ENCODE results near the gene TNFAIP2. TPM values are rescaled to one million over a fixed set of nuclear protein-coding genes. Genes with fewer than 3 reads are reported as not detected.

TNFAIP2 gene
- total RNA-seq, 4 donors from 2014 or later: 14.8 to 72.9 (median 22.3) TPM

DNA sequence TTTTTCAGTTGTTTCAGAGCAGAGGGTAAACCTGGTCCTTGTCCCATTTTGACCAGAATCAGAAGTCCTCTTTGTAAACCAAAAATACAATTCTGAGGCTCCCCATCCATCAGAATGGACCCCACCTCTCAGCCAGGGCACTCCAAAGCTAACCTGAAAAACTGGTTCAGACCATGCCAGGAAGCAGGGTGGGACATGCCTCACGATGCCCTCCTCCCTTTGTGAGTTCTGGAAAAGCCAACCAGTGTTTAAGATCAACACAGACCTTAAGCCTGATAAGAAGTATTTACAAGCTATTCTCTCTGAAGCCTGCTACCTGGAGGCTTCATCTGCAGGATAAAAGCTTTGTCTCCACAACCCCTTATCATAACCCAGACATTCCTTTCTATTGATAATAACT is 35.4 kb downstream of the TNFAIP2 start:
- no peaks in the 10 kb centered on the region for H3K27me3 ChIP-seq
- peaks cover 5 to 22% of the 10 kb centered on the region in 2 donors for H3K4me1 ChIP-seq
- H3K36me3 ChIP-seq: no peaks in the 10 kb centered on the region
- H3K4me3 ChIP-seq: no peak overlapping the region
- TF ChIP-seq POLR2A (IDR thresholded peaks at IDR 0.05): no peak
- TF ChIP-seq CTCF (IDR thresholded peaks at IDR 0.05 in 4 of 5, conservative IDR thresholded peaks at IDR 0.05 in 1 of 5): no peak
- ATAC-seq: no peak
- no peak overlapping the region for H3K27ac ChIP-seq
- no peaks in the 10 kb centered on the region for H3K9me3 ChIP-seq
- in situ Hi-C loops (cut with MboI; ENCODE audit: low sequenced_read_pairs in 4 of 4) (no loop called here), intact Hi-C loops (cut with DNase I; ENCODE audit: low total_unique reads) (no loop called here)
- DNase-seq: no peak

GRCh38 chr14:103160321-103161053 is 37.2 kb downstream of the TNFAIP2 start:
- intact Hi-C loops (cut with DNase I; ENCODE audit: low total_unique reads): no loop called here
- TF ChIP-seq CTCF (IDR thresholded peaks at IDR 0.05 in 4 of 5, conservative IDR thresholded peaks at IDR 0.05 in 1 of 5) (no peak), POLR2A (IDR thresholded peaks at IDR 0.05) (no peak)
- ATAC-seq (no peak), DNase-seq (no peak)
- H3K27ac ChIP-seq: no peak overlapping the region
- in situ Hi-C loops (cut with MboI; ENCODE audit: low sequenced_read_pairs in 4 of 4): no loop called here
- no peaks in the 10 kb centered on the region for H3K9me3 ChIP-seq
- H3K36me3 ChIP-seq: no peaks in the 10 kb centered on the region
- H3K4me3 ChIP-seq: no peak overlapping the region
- no peaks in the 10 kb centered on the region for H3K27me3 ChIP-seq
- peaks cover 0 to 11% of the 10 kb centered on the region in 2 donors for H3K4me1 ChIP-seq

DNA sequence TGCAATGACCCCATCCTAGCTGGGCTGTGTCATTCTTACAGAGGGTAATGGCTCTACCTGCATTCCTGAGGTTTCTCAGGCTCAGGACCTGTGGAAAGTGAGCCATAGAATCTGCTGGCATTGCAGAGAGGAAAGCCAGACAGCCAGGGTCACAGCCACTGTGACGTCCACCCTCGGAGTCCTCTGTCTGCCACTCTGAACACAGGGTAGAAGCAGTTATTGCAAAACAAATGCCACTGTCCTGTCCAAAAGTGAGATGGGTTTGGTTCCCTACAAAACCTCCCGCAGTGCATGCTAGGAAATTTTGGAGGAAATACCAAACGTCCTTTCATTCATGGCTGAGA is 37.8 kb downstream of the TNFAIP2 start:
- DNase-seq (peak in 1 of 2 donors; percentile 29), ATAC-seq (peak in 1 of 2 donors; percentile 66)
- Histone ChIP-seq H3K4me1 (peaks cover 0 to 6% of the 10 kb centered on the region in 2 donors), H3K4me3 (no peak overlapping the region), H3K36me3 (no peaks in the 10 kb centered on the region), H3K9me3 (no peaks in the 10 kb centered on the region), H3K27ac (no peak overlapping the region), H3K27me3 (no peaks in the 10 kb centered on the region)
- TF ChIP-seq POLR2A (IDR thresholded peaks at IDR 0.05) (no peak), CTCF (IDR thresholded peaks at IDR 0.05 in 4 of 5, conservative IDR thresholded peaks at IDR 0.05 in 1 of 5) (no peak)
- intact Hi-C loops (cut with DNase I; ENCODE audit: low total_unique reads) (no loop called here), in situ Hi-C loops (cut with MboI; ENCODE audit: low sequenced_read_pairs in 4 of 4) (no loop called here)

GRCh38 chr14:103163199-103163598 is 39.9 kb downstream of the TNFAIP2 start:
- Histone ChIP-seq H3K36me3 (no peaks in the 10 kb centered on the region), H3K4me1 (no peaks in the 10 kb centered on the region), H3K9me3 (no peaks in the 10 kb centered on the region), H3K4me3 (no peak overlapping the region), H3K27ac (no peak overlapping the region), H3K27me3 (no peaks in the 10 kb centered on the region)
- TF ChIP-seq POLR2A (IDR thresholded peaks at IDR 0.05): no peak
- no peak for TF ChIP-seq CTCF (IDR thresholded peaks at IDR 0.05 in 4 of 5, conservative IDR thresholded peaks at IDR 0.05 in 1 of 5)
- ATAC-seq (no peak), DNase-seq (no peak)
- in situ Hi-C loops (cut with MboI; ENCODE audit: low sequenced_read_pairs in 4 of 4): no loop called here
- intact Hi-C loops (cut with DNase I; ENCODE audit: low total_unique reads): no loop called here

GRCh38 chr14:103164006-103164405 is 40.7 kb downstream of the TNFAIP2 start:
- Histone ChIP-seq H3K27ac (no peak overlapping the region), H3K27me3 (no peaks in the 10 kb centered on the region), H3K36me3 (no peaks in the 10 kb centered on the region), H3K4me1 (no peaks in the 10 kb centered on the region), H3K9me3 (no peaks in the 10 kb centered on the region), H3K4me3 (no peak overlapping the region)
- DNase-seq: no peak
- intact Hi-C loops (cut with DNase I; ENCODE audit: low total_unique reads) (no loop called here), in situ Hi-C loops (cut with MboI; ENCODE audit: low sequenced_read_pairs in 4 of 4) (no loop called here)
- TF ChIP-seq CTCF (IDR thresholded peaks at IDR 0.05 in 4 of 5, conservative IDR thresholded peaks at IDR 0.05 in 1 of 5) (no peak), POLR2A (IDR thresholded peaks at IDR 0.05) (no peak)
- ATAC-seq: no peak
